ENCODE measurements around the gene ABCC4.
A peak's percentile ranks its signal among the peaks of the same experiment; 100 is the strongest.

ABCC4 gene

GRCh38 chr13:95073747-95074311 is 227.4 kb downstream of the ABCC4 start:
- peak; percentile 18 for DNase-seq (ENCODE audit: low read depth, low spot score)
- no peak overlapping the region for H3K4me3 ChIP-seq (ENCODE audit: low read depth, low read length)
- no peak for TF ChIP-seq CTCF (IDR thresholded peaks at IDR 0.05; ENCODE audit: low read depth, low read length)
- in situ Hi-C loops (cut with HindIII; ENCODE audit: low sequenced_read_pairs), result no loop called here

GRCh38 chr13:95067303-95067702 is 233.9 kb downstream of the ABCC4 start:
- peak; percentile 15 for DNase-seq (ENCODE audit: low read depth, low spot score)
- in situ Hi-C loops (cut with HindIII; ENCODE audit: low sequenced_read_pairs), result no loop called here
- no peak for TF ChIP-seq CTCF (IDR thresholded peaks at IDR 0.05; ENCODE audit: low read depth, low read length)

GRCh38 chr13:95060014-95060519 is 241.2 kb downstream of the ABCC4 start:
- in situ Hi-C loops (cut with HindIII; ENCODE audit: low sequenced_read_pairs), result no loop called here
- DNase-seq (ENCODE audit: low read depth, low spot score), result no peak
- no peak overlapping the region for H3K4me3 ChIP-seq (ENCODE audit: low read depth, low read length)
- TF ChIP-seq CTCF (IDR thresholded peaks at IDR 0.05; ENCODE audit: low read depth, low read length), result no peak

More at GRCh38 chr13:95067303-95067702, 233.9 kb downstream of the ABCC4 start:
- no peak overlapping the region for H3K4me3 ChIP-seq (ENCODE audit: low read depth, low read length)

GRCh38 chr13:95059306-95059705 is 241.9 kb downstream of the ABCC4 start:
- in situ Hi-C loops (cut with HindIII; ENCODE audit: low sequenced_read_pairs), result no loop called here
- TF ChIP-seq CTCF (IDR thresholded peaks at IDR 0.05; ENCODE audit: low read depth, low read length), result no peak
- no peak for DNase-seq (ENCODE audit: low read depth, low spot score)
- H3K4me3 ChIP-seq (ENCODE audit: low read depth, low read length), result no peak overlapping the region

GRCh38 chr13:95058680-95059079 is 242.6 kb downstream of the ABCC4 start:
- in situ Hi-C loops (cut with HindIII; ENCODE audit: low sequenced_read_pairs), result no loop called here
- DNase-seq (ENCODE audit: low read depth, low spot score), result no peak
- H3K4me3 ChIP-seq (ENCODE audit: low read depth, low read length), result no peak overlapping the region
- no peak for TF ChIP-seq CTCF (IDR thresholded peaks at IDR 0.05; ENCODE audit: low read depth, low read length)

GRCh38 chr13:95056266-95056665 is 245.0 kb downstream of the ABCC4 start:
- TF ChIP-seq CTCF (IDR thresholded peaks at IDR 0.05; ENCODE audit: low read depth, low read length), result no peak
- in situ Hi-C loops (cut with HindIII; ENCODE audit: low sequenced_read_pairs), result no loop called here
- no peak overlapping the region for H3K4me3 ChIP-seq (ENCODE audit: low read depth, low read length)

More at GRCh38 chr13:95056266-95056665, 245.0 kb downstream of the ABCC4 start:
- DNase-seq (ENCODE audit: low read depth, low spot score), result no peak

Data from astrocyte of the spinal cord (primary cell).